Measurements from ENCODE around the gene CRYBG1.

CRYBG1 gene

GRCh38 chr6:106426250-106426970, 65.9 kb downstream of the CRYBG1 start:
- H4K8ac ChIP-seq (ENCODE audit: low read depth, low read length): no peak overlapping the region
- H2BK120ac ChIP-seq (ENCODE audit: low read depth, low read length): no peak overlapping the region
- no peak overlapping the region for H3K4ac ChIP-seq (ENCODE audit: low read length)
- no peaks in the 10 kb centered on the region for H3K4me1 ChIP-seq (ENCODE audit: control insufficient read depth in 2 of 2, insufficient read depth in 1 of 2, low read depth in 1 of 2, low read length in 2 of 2)
- no peaks in the 10 kb centered on the region for H3K9me3 ChIP-seq (replicated peaks in 1 of 2; ENCODE audit: control insufficient read depth in 2 of 2, insufficient read depth in 1 of 2, low read depth in 1 of 2, low read length in 2 of 2)
- H2BK15ac ChIP-seq (ENCODE audit: low read length): no peak overlapping the region
- H3K27me3 ChIP-seq (ENCODE audit: control insufficient read depth in 3 of 3, insufficient read depth in 3 of 3, low read depth in 1 of 3, low read length in 3 of 3): peaks cover 0 to 10% (median 0%) of the 10 kb centered on the region in 3 experiments
- H3K4me3 ChIP-seq (ENCODE audit: low read length in 2 of 2): no peak overlapping the region
- no peak overlapping the region for H3K9ac ChIP-seq (ENCODE audit: low read depth, low read length, poor library complexity)
- H3K27ac ChIP-seq (replicated peaks; ENCODE audit: low read length): no peak overlapping the region
- H2AK5ac ChIP-seq (ENCODE audit: low read depth, low read length): no peak overlapping the region
- DNase-seq (ENCODE audit: low spot score): no peak
- no peak overlapping the region for H3K18ac ChIP-seq (ENCODE audit: low read length)
- no peaks in the 10 kb centered on the region for H3K79me1 ChIP-seq (ENCODE audit: low read depth, low read length)
- no peaks in the 10 kb centered on the region for H3K36me3 ChIP-seq (replicated peaks in 1 of 2; ENCODE audit: control insufficient read depth in 2 of 2, insufficient read depth in 2 of 2, low read length in 2 of 2)
- no peak overlapping the region for H3K14ac ChIP-seq (ENCODE audit: low read length)
- H2BK5ac ChIP-seq (ENCODE audit: low read length): no peak overlapping the region
- no peak overlapping the region for H4K91ac ChIP-seq (ENCODE audit: low read depth, low read length, poor library complexity)
- no peak overlapping the region for H2AFZ ChIP-seq (ENCODE audit: low read length)
- no peak overlapping the region for H2BK12ac ChIP-seq (ENCODE audit: low read length)
- H3K23ac ChIP-seq (ENCODE audit: low read depth, low read length, poor library complexity): no peak overlapping the region
- H3K4me2 ChIP-seq (ENCODE audit: insufficient read depth, low read length, poor library complexity, severe bottlenecking): no peak overlapping the region
- WGBS, 2 donors (ENCODE audit: extremely low coverage in 2 of 2, insufficient read length in 2 of 2, insufficient replicate concordance in 1 of 2): no CpG with 5 or more reads among the region's 5 CpGs

- Histone ChIP-seq H2BK5ac (ENCODE audit: low read length) (no peak overlapping the region), H4K91ac (ENCODE audit: low read depth, low read length, poor library complexity) (no peak overlapping the region), H3K4me2 (ENCODE audit: insufficient read depth, low read length, poor library complexity, severe bottlenecking) (no peak overlapping the region), H3K23ac (ENCODE audit: low read depth, low read length, poor library complexity) (no peak overlapping the region), H3K79me1 (ENCODE audit: low read depth, low read length) (no peaks in the 10 kb centered on the region), H2AK5ac (ENCODE audit: low read depth, low read length) (no peak overlapping the region), H2BK15ac (ENCODE audit: low read length) (no peak overlapping the region), H2AFZ (ENCODE audit: low read length) (no peak overlapping the region), H3K4me3 (ENCODE audit: low read length in 2 of 2) (no peak overlapping the region), H3K27ac (replicated peaks; ENCODE audit: low read length) (no peak overlapping the region), H3K18ac (ENCODE audit: low read length) (no peak overlapping the region), H4K8ac (ENCODE audit: low read depth, low read length) (no peak overlapping the region), H3K9ac (ENCODE audit: low read depth, low read length, poor library complexity) (no peak overlapping the region), H3K4me1 (ENCODE audit: control insufficient read depth in 2 of 2, insufficient read depth in 1 of 2, low read depth in 1 of 2, low read length in 2 of 2) (no peaks in the 10 kb centered on the region), H2BK12ac (ENCODE audit: low read length) (no peak overlapping the region), H3K14ac (ENCODE audit: low read length) (no peak overlapping the region), H3K36me3 (replicated peaks in 1 of 2; ENCODE audit: control insufficient read depth in 2 of 2, insufficient read depth in 2 of 2, low read length in 2 of 2) (no peaks in the 10 kb centered on the region), H2BK120ac (ENCODE audit: low read depth, low read length) (no peak overlapping the region), H3K4ac (ENCODE audit: low read length) (no peak overlapping the region), H3K9me3 (replicated peaks in 1 of 2; ENCODE audit: control insufficient read depth in 2 of 2, insufficient read depth in 1 of 2, low read depth in 1 of 2, low read length in 2 of 2) (no peaks in the 10 kb centered on the region), H3K27me3 (ENCODE audit: control insufficient read depth in 3 of 3, insufficient read depth in 3 of 3, low read depth in 1 of 3, low read length in 3 of 3) (peaks cover 0 to 22% (median 0%) of the 10 kb centered on the region in 3 experiments)
- no peak for DNase-seq (ENCODE audit: low spot score)
- no CpG with 5 or more reads among the region's 7 CpGs for WGBS, 2 donors (ENCODE audit: extremely low coverage in 2 of 2, insufficient read length in 2 of 2, insufficient replicate concordance in 1 of 2)
Measured at GRCh38 chr6:106430466-106430865, 69.9 kb downstream of the CRYBG1 start.

GRCh38 chr6:106431405-106431804, 70.9 kb downstream of the CRYBG1 start:
- Histone ChIP-seq H3K9me3 (replicated peaks in 1 of 2; ENCODE audit: control insufficient read depth in 2 of 2, insufficient read depth in 1 of 2, low read depth in 1 of 2, low read length in 2 of 2) (no peaks in the 10 kb centered on the region), H2BK15ac (ENCODE audit: low read length) (no peak overlapping the region), H3K9ac (ENCODE audit: low read depth, low read length, poor library complexity) (no peak overlapping the region), H2BK5ac (ENCODE audit: low read length) (no peak overlapping the region), H3K4me1 (ENCODE audit: control insufficient read depth in 2 of 2, insufficient read depth in 1 of 2, low read depth in 1 of 2, low read length in 2 of 2) (no peaks in the 10 kb centered on the region), H2BK12ac (ENCODE audit: low read length) (no peak overlapping the region), H2AFZ (ENCODE audit: low read length) (no peak overlapping the region), H3K14ac (ENCODE audit: low read length) (no peak overlapping the region), H3K4me2 (ENCODE audit: insufficient read depth, low read length, poor library complexity, severe bottlenecking) (no peak overlapping the region), H3K4ac (ENCODE audit: low read length) (no peak overlapping the region), H2BK120ac (ENCODE audit: low read depth, low read length) (no peak overlapping the region), H3K23ac (ENCODE audit: low read depth, low read length, poor library complexity) (no peak overlapping the region), H3K79me1 (ENCODE audit: low read depth, low read length) (no peaks in the 10 kb centered on the region), H3K27me3 (ENCODE audit: control insufficient read depth in 3 of 3, insufficient read depth in 3 of 3, low read depth in 1 of 3, low read length in 3 of 3) (peaks cover 0 to 22% (median 0%) of the 10 kb centered on the region in 3 experiments), H3K4me3 (ENCODE audit: low read length in 2 of 2) (no peak overlapping the region), H2AK5ac (ENCODE audit: low read depth, low read length) (no peak overlapping the region), H4K91ac (ENCODE audit: low read depth, low read length, poor library complexity) (no peak overlapping the region), H3K36me3 (replicated peaks in 1 of 2; ENCODE audit: control insufficient read depth in 2 of 2, insufficient read depth in 2 of 2, low read length in 2 of 2) (no peaks in the 10 kb centered on the region), H3K18ac (ENCODE audit: low read length) (no peak overlapping the region), H4K8ac (ENCODE audit: low read depth, low read length) (no peak overlapping the region), H3K27ac (replicated peaks; ENCODE audit: low read length) (no peak overlapping the region)
- no CpG with 5 or more reads among the region's 4 CpGs for WGBS, 2 donors (ENCODE audit: extremely low coverage in 2 of 2, insufficient read length in 2 of 2, insufficient replicate concordance in 1 of 2)
- DNase-seq (ENCODE audit: low spot score): no peak

- no peak overlapping the region for H4K8ac ChIP-seq (ENCODE audit: low read depth, low read length)
Measured at GRCh38 chr6:106431972-106432371, 71.5 kb downstream of the CRYBG1 start.

More at GRCh38 chr6:106431972-106432371, 71.5 kb downstream of the CRYBG1 start:
- Histone ChIP-seq H3K9me3 (replicated peaks in 1 of 2; ENCODE audit: control insufficient read depth in 2 of 2, insufficient read depth in 1 of 2, low read depth in 1 of 2, low read length in 2 of 2) (no peaks in the 10 kb centered on the region), H2BK5ac (ENCODE audit: low read length) (no peak overlapping the region), H3K79me1 (ENCODE audit: low read depth, low read length) (no peaks in the 10 kb centered on the region), H2AFZ (ENCODE audit: low read length) (no peak overlapping the region), H3K4me1 (ENCODE audit: control insufficient read depth in 2 of 2, insufficient read depth in 1 of 2, low read depth in 1 of 2, low read length in 2 of 2) (no peaks in the 10 kb centered on the region), H3K9ac (ENCODE audit: low read depth, low read length, poor library complexity) (no peak overlapping the region), H3K23ac (ENCODE audit: low read depth, low read length, poor library complexity) (no peak overlapping the region), H2BK120ac (ENCODE audit: low read depth, low read length) (no peak overlapping the region), H4K91ac (ENCODE audit: low read depth, low read length, poor library complexity) (no peak overlapping the region), H3K14ac (ENCODE audit: low read length) (no peak overlapping the region), H3K18ac (ENCODE audit: low read length) (no peak overlapping the region), H2AK5ac (ENCODE audit: low read depth, low read length) (no peak overlapping the region), H3K4ac (ENCODE audit: low read length) (no peak overlapping the region), H3K27me3 (ENCODE audit: control insufficient read depth in 3 of 3, insufficient read depth in 3 of 3, low read depth in 1 of 3, low read length in 3 of 3) (peaks cover 0 to 17% (median 0%) of the 10 kb centered on the region in 3 experiments), H3K27ac (replicated peaks; ENCODE audit: low read length) (no peak overlapping the region), H2BK15ac (ENCODE audit: low read length) (no peak overlapping the region), H2BK12ac (ENCODE audit: low read length) (no peak overlapping the region), H3K4me2 (ENCODE audit: insufficient read depth, low read length, poor library complexity, severe bottlenecking) (no peak overlapping the region), H3K4me3 (ENCODE audit: low read length in 2 of 2) (no peak overlapping the region), H3K36me3 (replicated peaks in 1 of 2; ENCODE audit: control insufficient read depth in 2 of 2, insufficient read depth in 2 of 2, low read length in 2 of 2) (no peaks in the 10 kb centered on the region)
- WGBS, 2 donors (ENCODE audit: extremely low coverage in 2 of 2, insufficient read length in 2 of 2, insufficient replicate concordance in 1 of 2): no CpG with 5 or more reads among the region's 3 CpGs
- DNase-seq (ENCODE audit: low spot score): no peak

Data from neuronal stem cell (in vitro differentiated cells).